CD4-positive, alpha-beta T cell treated with Interleukin-6 at 100 ng/mL for 8 hours (primary cell): ENCODE results near the gene VPS37C.

Experiments used
- DNase-seq: peaks from one replicate; pipeline ENCODE4 v3.0.0-alpha.2; 2020; ENCODE audit warnings: mixed read lengths, low spot score

The VPS37C gene

GRCh38 chr11:61154528-61154927, 6.7 kb downstream of the VPS37C start:
- DNase-seq, result no peak

- DNase-seq, result no peak
These were observed 7.6 kb downstream of the VPS37C start for GRCh38 chr11:61153593-61154095.

GRCh38 chr11:61152816-61153592, 8.2 kb downstream of the VPS37C start:
- DNase-seq, result no peak

- DNase-seq, result no peak
These were observed 9.5 kb downstream of the VPS37C start for GRCh38 chr11:61151545-61152252.

GRCh38 chr11:61150706-61151544, 10.3 kb downstream of the VPS37C start:
- no peak for DNase-seq

- DNase-seq, result no peak
These were observed 11.3 kb downstream of the VPS37C start for GRCh38 chr11:61149624-61150615.

- no peak for DNase-seq
These were observed 13.2 kb downstream of the VPS37C start for GRCh38 chr11:61147791-61148620.

- DNase-seq, result no peak
These were observed 14.0 kb downstream of the VPS37C start for GRCh38 chr11:61147271-61147670.

GRCh38 chr11:61146416-61146815, 14.8 kb downstream of the VPS37C start:
- DNase-seq, result no peak

GRCh38 chr11:61145228-61146005, 15.8 kb downstream of the VPS37C start:
- DNase-seq, result no peak

GRCh38 chr11:61144511-61145179, 16.6 kb downstream of the VPS37C start:
- no peak for DNase-seq

- DNase-seq, result no peak
These were observed 18.8 kb downstream of the VPS37C start for GRCh38 chr11:61142424-61142823.

GRCh38 chr11:61141601-61142028, 19.6 kb downstream of the VPS37C start:
- no peak for DNase-seq

GRCh38 chr11:61140416-61140815, 20.8 kb downstream of the VPS37C start:
- DNase-seq, result no peak

GRCh38 chr11:61139387-61139786, 21.8 kb downstream of the VPS37C start:
- DNase-seq, result no peak

GRCh38 chr11:61138935-61139334, 22.3 kb downstream of the VPS37C start:
- no peak for DNase-seq

GRCh38 chr11:61134801-61135257, 26.4 kb downstream of the VPS37C start:
- DNase-seq, result no peak

GRCh38 chr11:61133956-61134662, 27.1 kb downstream of the VPS37C start:
- no peak for DNase-seq
